ENCODE data around the gene PPP1R16B. TPM values are rescaled to one million over a fixed set of nuclear protein-coding genes. Genes with fewer than 3 reads are reported as not detected.

PPP1R16B gene
- total RNA-seq, 1 donor from 2014 or later, result not detected

GRCh38 chr20:38827770-38828281 lies 22.3 kb downstream of the PPP1R16B start:
- H3K9me3 Mint-ChIP-seq (ENCODE audit: unreplicated experiment), result no peaks in the 10 kb centered on the region
- H3K27ac Mint-ChIP-seq (ENCODE audit: unreplicated experiment), result no peak overlapping the region
- TF ChIP-seq CTCF (IDR thresholded peaks at IDR 0.05), result no peak
- H3K4me1 Mint-ChIP-seq (ENCODE audit: unreplicated experiment), result no peaks in the 10 kb centered on the region
- peaks cover 21% of the 10 kb centered on the region for H3K27me3 Mint-ChIP-seq (ENCODE audit: unreplicated experiment)
- H3K36me3 Mint-ChIP-seq (ENCODE audit: unreplicated experiment), result no peaks in the 10 kb centered on the region
- no peak for DNase-seq (ENCODE audit: extremely low spot score, unreplicated experiment)
- H3K4me3 Mint-ChIP-seq (ENCODE audit: unreplicated experiment), result no peak overlapping the region

DNA sequence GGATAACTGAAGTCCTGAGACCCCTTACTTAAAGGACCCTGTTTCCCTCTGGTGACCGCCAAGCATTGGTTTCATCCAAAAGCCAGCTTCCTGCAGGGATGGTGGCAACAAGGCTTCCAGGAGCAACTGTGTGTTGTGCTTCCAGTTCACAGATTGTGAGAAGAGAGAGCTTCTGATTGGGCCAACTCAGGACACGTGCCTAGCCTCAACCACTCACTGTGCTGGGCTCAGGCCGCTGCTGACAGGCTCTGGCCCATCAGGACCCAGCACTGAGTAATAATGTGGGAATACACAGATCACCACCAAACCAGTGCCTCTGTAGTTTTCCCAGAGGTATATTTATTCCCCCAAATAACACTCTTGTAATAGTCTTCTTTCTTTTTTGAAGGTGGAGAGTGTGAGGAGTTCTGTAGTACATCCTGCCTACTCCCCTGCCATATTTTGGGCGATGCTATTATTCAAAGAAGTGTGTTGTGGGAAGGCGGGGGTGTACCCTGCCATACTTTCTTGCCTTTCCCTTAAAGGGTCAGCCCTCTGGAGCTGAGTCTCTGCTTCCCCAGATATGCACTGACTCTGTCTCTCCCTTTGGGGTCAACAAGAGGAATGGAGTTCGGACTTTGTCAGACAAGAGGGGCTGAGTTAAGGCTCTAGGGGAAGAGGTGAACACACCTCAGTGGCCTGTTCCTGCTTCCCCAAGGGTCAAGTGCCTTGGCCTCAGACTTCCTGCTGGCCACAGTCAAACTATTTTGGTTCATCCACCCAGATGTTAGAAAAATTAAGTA lies 23.2 kb downstream of the PPP1R16B start:
- no peaks in the 10 kb centered on the region for H3K36me3 Mint-ChIP-seq (ENCODE audit: unreplicated experiment)
- no peaks in the 10 kb centered on the region for H3K4me1 Mint-ChIP-seq (ENCODE audit: unreplicated experiment)
- H3K27me3 Mint-ChIP-seq (ENCODE audit: unreplicated experiment), result peaks cover 27% of the 10 kb centered on the region
- no peak for DNase-seq (ENCODE audit: extremely low spot score, unreplicated experiment)
- no peak overlapping the region for H3K27ac Mint-ChIP-seq (ENCODE audit: unreplicated experiment)
- no peak overlapping the region for H3K4me3 Mint-ChIP-seq (ENCODE audit: unreplicated experiment)
- H3K9me3 Mint-ChIP-seq (ENCODE audit: unreplicated experiment), result no peaks in the 10 kb centered on the region
- TF ChIP-seq CTCF (IDR thresholded peaks at IDR 0.05), result no peak

GRCh38 chr20:38829296-38829875 lies 23.9 kb downstream of the PPP1R16B start:
- no peak for DNase-seq (ENCODE audit: extremely low spot score, unreplicated experiment)
- no peak for TF ChIP-seq CTCF (IDR thresholded peaks at IDR 0.05)
- H3K27ac Mint-ChIP-seq (ENCODE audit: unreplicated experiment), result no peak overlapping the region
- no peak overlapping the region for H3K4me3 Mint-ChIP-seq (ENCODE audit: unreplicated experiment)
- H3K4me1 Mint-ChIP-seq (ENCODE audit: unreplicated experiment), result no peaks in the 10 kb centered on the region
- H3K27me3 Mint-ChIP-seq (ENCODE audit: unreplicated experiment), result peaks cover 27% of the 10 kb centered on the region
- no peaks in the 10 kb centered on the region for H3K36me3 Mint-ChIP-seq (ENCODE audit: unreplicated experiment)
- H3K9me3 Mint-ChIP-seq (ENCODE audit: unreplicated experiment), result no peaks in the 10 kb centered on the region

- Mint-ChIP-seq H3K4me3 (ENCODE audit: unreplicated experiment) (no peak overlapping the region), H3K4me1 (ENCODE audit: unreplicated experiment) (no peaks in the 10 kb centered on the region), H3K36me3 (ENCODE audit: unreplicated experiment) (no peaks in the 10 kb centered on the region), H3K27me3 (ENCODE audit: unreplicated experiment) (peaks cover 22% of the 10 kb centered on the region), H3K27ac (ENCODE audit: unreplicated experiment) (no peak overlapping the region), H3K9me3 (ENCODE audit: unreplicated experiment) (no peaks in the 10 kb centered on the region)
- no peak for DNase-seq (ENCODE audit: extremely low spot score, unreplicated experiment)
- TF ChIP-seq CTCF (IDR thresholded peaks at IDR 0.05), result no peak
Measured at GRCh38 chr20:38830356-38830755, 24.9 kb downstream of the PPP1R16B start.

GRCh38 chr20:38831049-38831691 lies 25.7 kb downstream of the PPP1R16B start:
- no peak overlapping the region for H3K4me3 Mint-ChIP-seq (ENCODE audit: unreplicated experiment)
- H3K27ac Mint-ChIP-seq (ENCODE audit: unreplicated experiment), result no peak overlapping the region
- no peaks in the 10 kb centered on the region for H3K9me3 Mint-ChIP-seq (ENCODE audit: unreplicated experiment)
- peaks cover 22% of the 10 kb centered on the region for H3K27me3 Mint-ChIP-seq (ENCODE audit: unreplicated experiment)
- no peak for TF ChIP-seq CTCF (IDR thresholded peaks at IDR 0.05)
- no peaks in the 10 kb centered on the region for H3K4me1 Mint-ChIP-seq (ENCODE audit: unreplicated experiment)
- no peaks in the 10 kb centered on the region for H3K36me3 Mint-ChIP-seq (ENCODE audit: unreplicated experiment)
- DNase-seq (ENCODE audit: extremely low spot score, unreplicated experiment), result no peak
